ENCODE data around the gene PCSK6.

- TF ChIP-seq CTCF (IDR thresholded peaks at IDR 0.05), result no peak
- TF ChIP-seq POLR2AphosphoS5 (IDR thresholded peaks at IDR 0.05), result no peak
Observed at GRCh38 chr15:101308604-101309435, 180.7 kb downstream of the PCSK6 start.

All from stomach (tissue), 4 donors.